Neural progenitor cell (in vitro differentiated cells): Measurements from ENCODE around the gene GBF1.

Experiments
- EZH2phosphoT487 ChIP-seq: fragments of 200-600 bp; sonication (generic); IDR thresholded peaks from 2 replicates; pipeline ENCODE4 v1.6.1; 2017; ENCODE audit warnings: antibody characterized with exemption
- TF ChIP-seq, protein P1 (sequence below): fragments of 200-600 bp; sonication (generic); IDR thresholded peaks from 2 replicates; pipeline ENCODE4 v1.5.1; 2017; ENCODE audit warnings: antibody characterized with exemption, mild to moderate bottlenecking

DNA sequence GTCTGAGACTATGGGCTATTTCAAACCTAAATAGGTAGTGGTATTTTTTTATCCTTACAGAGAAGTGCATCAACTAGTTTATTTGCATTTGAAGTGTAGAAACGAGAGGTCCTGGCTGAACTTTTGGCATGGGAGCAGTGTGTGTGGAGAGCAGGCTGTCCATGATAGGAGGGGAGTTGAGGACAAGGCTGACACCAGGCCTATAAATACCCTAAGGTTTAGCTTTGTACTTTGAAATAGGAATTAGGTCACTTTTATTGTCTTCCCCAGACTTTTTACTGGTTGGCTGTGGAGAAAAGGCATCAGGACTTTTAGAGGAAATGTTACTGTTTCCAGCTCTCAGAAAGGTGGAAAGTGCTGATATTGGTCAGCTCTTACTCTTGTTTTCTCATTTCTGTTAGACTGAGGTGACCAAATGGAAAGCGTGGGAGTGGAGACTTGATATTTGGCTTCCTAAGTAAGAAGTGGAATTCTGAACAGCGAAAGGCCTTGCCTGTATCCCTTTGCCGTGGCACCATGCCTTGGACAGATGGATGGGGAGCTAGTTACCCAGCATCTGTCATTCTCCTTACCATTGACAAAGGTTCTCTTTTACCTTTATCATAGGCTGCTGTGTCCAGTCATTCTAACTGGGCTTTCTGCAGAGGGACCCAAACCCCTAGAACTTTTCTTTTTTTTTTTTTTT lies 46.0 kb downstream of the GBF1 start:
- TF ChIP-seq, protein P1, sequence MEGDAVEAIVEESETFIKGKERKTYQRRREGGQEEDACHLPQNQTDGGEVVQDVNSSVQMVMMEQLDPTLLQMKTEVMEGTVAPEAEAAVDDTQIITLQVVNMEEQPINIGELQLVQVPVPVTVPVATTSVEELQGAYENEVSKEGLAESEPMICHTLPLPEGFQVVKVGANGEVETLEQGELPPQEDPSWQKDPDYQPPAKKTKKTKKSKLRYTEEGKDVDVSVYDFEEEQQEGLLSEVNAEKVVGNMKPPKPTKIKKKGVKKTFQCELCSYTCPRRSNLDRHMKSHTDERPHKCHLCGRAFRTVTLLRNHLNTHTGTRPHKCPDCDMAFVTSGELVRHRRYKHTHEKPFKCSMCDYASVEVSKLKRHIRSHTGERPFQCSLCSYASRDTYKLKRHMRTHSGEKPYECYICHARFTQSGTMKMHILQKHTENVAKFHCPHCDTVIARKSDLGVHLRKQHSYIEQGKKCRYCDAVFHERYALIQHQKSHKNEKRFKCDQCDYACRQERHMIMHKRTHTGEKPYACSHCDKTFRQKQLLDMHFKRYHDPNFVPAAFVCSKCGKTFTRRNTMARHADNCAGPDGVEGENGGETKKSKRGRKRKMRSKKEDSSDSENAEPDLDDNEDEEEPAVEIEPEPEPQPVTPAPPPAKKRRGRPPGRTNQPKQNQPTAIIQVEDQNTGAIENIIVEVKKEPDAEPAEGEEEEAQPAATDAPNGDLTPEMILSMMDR = no peak
- no peak for TF ChIP-seq EZH2phosphoT487
